HCT116 (cell line): Measurements from ENCODE around the gene ATG16L1.

Source experiments
- ATF3 ChIP-seq: IDR thresholded peaks from 2 replicates; pipeline ENCODE4 v1.6.1; 2012
- JUND ChIP-seq: IDR thresholded peaks from 2 replicates; pipeline ENCODE4 v1.6.1; 2012
- POLR2A ChIP-seq: IDR thresholded peaks from 2 replicates; pipeline ENCODE4 v1.7.0; 2011; ENCODE audit warnings: borderline replicate concordance; ENCODE audit not compliant: insufficient read depth, insufficient read length; ENCODE audit errors: extremely low read depth
- SP1 ChIP-seq: IDR thresholded peaks from 2 replicates; pipeline ENCODE4 v1.6.1; 2012; ENCODE audit warnings: low read depth
- TF ChIP-seq, protein P1 (sequence below), 3 experiments: fragments of 200-600 bp in 1 of 3; sonication (generic) in 1 of 3; IDR thresholded peaks in 2 of 3; conservative IDR thresholded peaks in 1 of 3; 2 replicates each; pipeline ENCODE4 v1.5.1; 2012 to 2017; ENCODE audit warnings: low read depth in 2 of 3, low read length in 2 of 3, antibody characterized with exemption in 1 of 3, borderline replicate concordance in 1 of 3, control low read depth in 1 of 3, mild to moderate bottlenecking in 1 of 3, mixed read lengths in 1 of 3, mixed run types in 1 of 3, moderate library complexity in 1 of 3; ENCODE audit not compliant: insufficient read depth in 1 of 3

DNA sequence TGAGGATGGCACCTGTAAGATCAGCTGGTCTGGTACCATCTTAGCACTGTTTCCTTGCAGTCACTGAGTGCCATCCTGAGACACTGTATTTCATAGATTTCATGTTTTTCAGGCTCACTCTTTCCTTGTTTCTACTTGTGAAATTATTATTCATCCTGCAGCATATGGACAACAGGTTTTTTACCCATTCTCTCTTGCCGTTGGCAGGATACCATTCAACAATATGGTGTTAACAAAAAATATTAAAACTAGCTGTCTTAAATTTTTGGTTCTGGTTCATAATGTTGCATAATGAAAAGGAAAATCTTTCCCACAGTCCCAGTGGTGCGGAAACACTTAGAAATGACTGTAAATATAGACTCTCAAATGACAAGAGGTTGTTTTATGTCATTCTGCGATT is 23.1 kb upstream of the ATG16L1 start:
- TF ChIP-seq, protein P1, sequence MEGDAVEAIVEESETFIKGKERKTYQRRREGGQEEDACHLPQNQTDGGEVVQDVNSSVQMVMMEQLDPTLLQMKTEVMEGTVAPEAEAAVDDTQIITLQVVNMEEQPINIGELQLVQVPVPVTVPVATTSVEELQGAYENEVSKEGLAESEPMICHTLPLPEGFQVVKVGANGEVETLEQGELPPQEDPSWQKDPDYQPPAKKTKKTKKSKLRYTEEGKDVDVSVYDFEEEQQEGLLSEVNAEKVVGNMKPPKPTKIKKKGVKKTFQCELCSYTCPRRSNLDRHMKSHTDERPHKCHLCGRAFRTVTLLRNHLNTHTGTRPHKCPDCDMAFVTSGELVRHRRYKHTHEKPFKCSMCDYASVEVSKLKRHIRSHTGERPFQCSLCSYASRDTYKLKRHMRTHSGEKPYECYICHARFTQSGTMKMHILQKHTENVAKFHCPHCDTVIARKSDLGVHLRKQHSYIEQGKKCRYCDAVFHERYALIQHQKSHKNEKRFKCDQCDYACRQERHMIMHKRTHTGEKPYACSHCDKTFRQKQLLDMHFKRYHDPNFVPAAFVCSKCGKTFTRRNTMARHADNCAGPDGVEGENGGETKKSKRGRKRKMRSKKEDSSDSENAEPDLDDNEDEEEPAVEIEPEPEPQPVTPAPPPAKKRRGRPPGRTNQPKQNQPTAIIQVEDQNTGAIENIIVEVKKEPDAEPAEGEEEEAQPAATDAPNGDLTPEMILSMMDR (IDR thresholded peaks at IDR 0.05 in 2 of 3, conservative IDR thresholded peaks at IDR 0.05 in 1 of 3; ENCODE audit: borderline replicate concordance in 1 of 3, insufficient read depth in 1 of 3, low read depth in 2 of 3, low read length in 2 of 3), result no peak
- no peak for TF ChIP-seq ATF3
- TF ChIP-seq SP1, result no peak
- no peak for TF ChIP-seq JUND
- no peak for TF ChIP-seq POLR2A
